Mesodermal cell (in vitro differentiated cells): Measurements from ENCODE around the gene RNF6.
"Not testable (repeated sequence)": the region's sequence is repeated elsewhere in the genome, so short reads cannot be mapped to it uniquely, and the experiment has no call there.

Experiments
- H3K27ac ChIP-seq: 2 replicates; pipeline ENCODE4 v1.7.0; 2013; ENCODE audit warnings: mild to moderate bottlenecking, low read depth, low read length, moderate library complexity; ENCODE audit not compliant: severe bottlenecking
- H3K36me3 ChIP-seq: 2 replicates; pipeline ENCODE4 v1.7.1; 2013; ENCODE audit warnings: mild to moderate bottlenecking, low read length, moderate library complexity; ENCODE audit not compliant: control insufficient read depth, insufficient read depth
- H3K4me1 ChIP-seq: one replicate; pipeline ENCODE4 v1.7.1; 2013; ENCODE audit warnings: mild to moderate bottlenecking, low read length; ENCODE audit not compliant: insufficient read depth, control insufficient read depth, poor library complexity, severe bottlenecking
- H3K4me3 ChIP-seq: 2 replicates; pipeline ENCODE4 v1.7.0; 2013; ENCODE audit warnings: low read length, control low read depth, mild to moderate bottlenecking; ENCODE audit not compliant: insufficient read depth, poor library complexity, severe bottlenecking; ENCODE audit errors: extremely low read depth
- H3K9me3 ChIP-seq: 2 replicates; pipeline ENCODE4 v1.7.1; 2013; ENCODE audit warnings: mild to moderate bottlenecking, low read length, moderate library complexity; ENCODE audit not compliant: control insufficient read depth
- WGBS, 2 experiments: methylation state at CpG; one replicate each; pipeline ENCODE4 v1.1.5; 2013; ENCODE audit warnings: missing lambda C conversion rate in 2 of 2; ENCODE audit not compliant: insufficient coverage in 2 of 2; 5-methylcytosine and 5-hydroxymethylcytosine counted together

The RNF6 gene

GRCh38 chr13:26253262-26253786, 31.2 kb upstream of the RNF6 start:
- Histone ChIP-seq H3K27ac (no peak overlapping the region), H3K36me3 (no peaks in the 10 kb centered on the region), H3K4me3 (peak overlapping the region; percentile 72), H3K9me3 (no peaks in the 10 kb centered on the region), H3K4me1 (no peaks in the 10 kb centered on the region)
- WGBS, 2 experiments = 65 to 96% methylated on average over 5 to 6 of the region's 9 CpGs

- H3K4me3 ChIP-seq, H3K9me3 ChIP-seq, H3K4me1 ChIP-seq, H3K36me3 ChIP-seq, H3K27ac ChIP-seq: not testable (repeated sequence)
- WGBS, 2 experiments = no CpG with 5 or more reads among the region's 4 CpGs
These were observed 29.9 kb upstream of the RNF6 start for GRCh38 chr13:26252006-26252405.

- H3K27ac ChIP-seq = no peak overlapping the region
- H3K36me3 ChIP-seq = no peaks in the 10 kb centered on the region
- no peaks in the 10 kb centered on the region for H3K9me3 ChIP-seq
- no peaks in the 10 kb centered on the region for H3K4me1 ChIP-seq
- H3K4me3 ChIP-seq = no peak overlapping the region
These were observed 27.4 kb upstream of the RNF6 start for GRCh38 chr13:26249551-26249950.

GRCh38 chr13:26247608-26248007, 25.5 kb upstream of the RNF6 start:
- H3K36me3 ChIP-seq = no peaks in the 10 kb centered on the region
- no peaks in the 10 kb centered on the region for H3K4me1 ChIP-seq
- peaks cover 3% of the 10 kb centered on the region for H3K9me3 ChIP-seq
- 63 to 67% methylated on average over 1 to 2 of the region's 3 CpGs for WGBS, 2 experiments
- H3K4me3 ChIP-seq = no peak overlapping the region
- no peak overlapping the region for H3K27ac ChIP-seq

GRCh38 chr13:26247011-26247410, 24.9 kb upstream of the RNF6 start:
- peaks cover 7% of the 10 kb centered on the region for H3K9me3 ChIP-seq
- H3K4me1 ChIP-seq = no peaks in the 10 kb centered on the region
- H3K27ac ChIP-seq = no peak overlapping the region
- H3K36me3 ChIP-seq = no peaks in the 10 kb centered on the region
- H3K4me3 ChIP-seq = no peak overlapping the region
- 93 to 100% methylated on average over 1 to 2 of the region's 2 CpGs for WGBS, 2 experiments

- no peaks in the 10 kb centered on the region for H3K36me3 ChIP-seq
- H3K27ac ChIP-seq = no peak overlapping the region
- 78 to 89% methylated on average over 4 to 5 of the region's 5 CpGs for WGBS, 2 experiments
- peaks cover 7% of the 10 kb centered on the region for H3K9me3 ChIP-seq
- no peaks in the 10 kb centered on the region for H3K4me1 ChIP-seq
- H3K4me3 ChIP-seq = no peak overlapping the region
These were observed 24.0 kb upstream of the RNF6 start for GRCh38 chr13:26246154-26246553.

GRCh38 chr13:26236296-26236695, 14.2 kb upstream of the RNF6 start:
- 33 to 46% methylated on average over 1 of the region's 1 CpG for WGBS, 2 experiments
- Histone ChIP-seq H3K36me3 (no peaks in the 10 kb centered on the region), H3K4me3 (no peak overlapping the region), H3K4me1 (no peaks in the 10 kb centered on the region), H3K9me3 (no peaks in the 10 kb centered on the region), H3K27ac (no peak overlapping the region)

- Histone ChIP-seq H3K4me1 (no peaks in the 10 kb centered on the region), H3K36me3 (no peaks in the 10 kb centered on the region), H3K9me3 (no peaks in the 10 kb centered on the region), H3K27ac (no peak overlapping the region), H3K4me3 (no peak overlapping the region)
- 90 to 94% methylated on average over 3 to 4 of the region's 6 CpGs for WGBS, 2 experiments
These were observed 8.6 kb upstream of the RNF6 start for GRCh38 chr13:26230703-26231102.

- no peaks in the 10 kb centered on the region for H3K36me3 ChIP-seq
- H3K4me1 ChIP-seq = no peaks in the 10 kb centered on the region
- H3K9me3 ChIP-seq = no peaks in the 10 kb centered on the region
- WGBS, 2 experiments = 82 to 95% methylated on average over 8 to 9 of the region's 13 CpGs
- H3K4me3 ChIP-seq = no peak overlapping the region
- no peak overlapping the region for H3K27ac ChIP-seq
These were observed 7.0 kb upstream of the RNF6 start for GRCh38 chr13:26229080-26229615.

- Histone ChIP-seq H3K4me3 (no peak overlapping the region), H3K27ac (no peak overlapping the region), H3K4me1 (peaks cover 3% of the 10 kb centered on the region), H3K36me3 (no peaks in the 10 kb centered on the region), H3K9me3 (no peaks in the 10 kb centered on the region)
- WGBS, 2 experiments = 59 to 82% methylated on average over 2 of the region's 2 CpGs
These were observed 6.0 kb upstream of the RNF6 start for GRCh38 chr13:26228096-26228495.

- H3K4me3 ChIP-seq = no peak overlapping the region
- H3K9me3 ChIP-seq = no peaks in the 10 kb centered on the region
- 75 to 94% methylated on average over 6 of the region's 6 CpGs for WGBS, 2 experiments
- H3K36me3 ChIP-seq = no peaks in the 10 kb centered on the region
- peaks cover 6% of the 10 kb centered on the region for H3K4me1 ChIP-seq
- no peak overlapping the region for H3K27ac ChIP-seq
These were observed 5.3 kb upstream of the RNF6 start for GRCh38 chr13:26227166-26227971.
